ENCODE results near the gene POU3F3. TPM values are rescaled to one million over a fixed set of nuclear protein-coding genes. Genes with fewer than 3 reads are reported as not detected.

Gene POU3F3
- total RNA-seq, 1 experiment from 2014 or later = not detected

DNA sequence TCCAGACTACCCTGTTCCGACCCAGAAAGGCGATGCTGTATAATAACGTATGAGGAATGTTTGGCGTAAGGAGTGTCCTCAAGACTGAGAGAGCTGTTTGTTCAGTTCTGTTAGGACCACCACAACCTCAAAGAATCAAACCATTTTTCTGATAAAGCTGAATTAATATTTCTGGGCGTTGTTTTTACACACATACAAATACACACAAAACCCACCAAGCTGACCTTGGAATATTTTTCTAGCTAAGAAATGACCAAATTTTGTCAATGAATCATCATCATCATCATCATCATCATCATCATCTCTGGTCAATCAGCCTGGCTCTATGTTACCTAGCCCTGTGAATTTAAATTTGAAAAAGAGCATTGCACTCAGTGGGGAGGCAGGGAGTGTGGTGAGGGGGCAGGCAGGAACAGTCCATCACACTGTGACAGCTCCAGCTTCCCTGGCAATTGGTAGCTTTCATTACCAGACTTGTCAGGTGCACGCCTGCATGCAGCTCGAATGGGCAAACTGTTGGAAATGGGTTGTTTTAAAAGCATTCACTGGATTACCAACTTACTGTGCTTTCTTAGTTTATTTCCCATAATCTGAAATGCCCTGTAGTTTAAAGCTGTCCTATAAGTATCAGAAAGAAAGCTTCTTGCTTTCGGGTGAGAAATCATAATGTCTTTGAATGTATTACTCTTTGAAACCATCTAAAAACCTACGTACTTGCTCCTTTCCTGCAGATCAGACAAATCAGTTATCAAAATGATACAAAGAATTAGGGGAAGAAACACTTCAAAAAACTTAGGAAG is 6.9 kb upstream of the POU3F3 start:
- no peak for DNase-seq (ENCODE audit: low read depth)

DNA sequence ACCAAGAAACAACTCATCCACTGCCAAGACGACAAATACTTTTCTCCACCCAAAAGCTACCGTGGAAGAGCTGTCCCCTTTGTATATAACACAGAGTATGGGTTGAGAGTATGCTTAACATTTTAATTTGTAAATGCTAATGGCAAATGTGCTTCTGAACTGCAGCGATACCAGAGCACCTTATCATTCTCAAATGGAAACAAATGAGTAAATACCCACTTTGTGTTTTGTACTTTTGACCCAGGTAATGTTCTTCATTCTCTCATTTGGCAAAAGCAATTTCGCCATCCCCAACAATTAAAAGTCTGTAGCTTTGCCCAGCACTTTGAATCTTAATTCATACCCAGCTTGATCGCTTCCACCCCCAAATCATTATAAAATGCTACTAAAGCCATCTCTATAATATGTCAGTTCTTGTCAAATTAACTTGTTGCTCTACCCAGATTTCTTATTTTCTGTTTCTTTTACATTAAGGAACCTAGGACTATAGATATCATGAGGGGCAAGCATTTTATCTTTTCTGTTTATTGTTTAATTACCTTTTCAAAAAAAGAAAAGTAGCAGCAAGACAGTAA is 6.2 kb upstream of the POU3F3 start:
- DNase-seq (ENCODE audit: low read depth) = no peak

DNA sequence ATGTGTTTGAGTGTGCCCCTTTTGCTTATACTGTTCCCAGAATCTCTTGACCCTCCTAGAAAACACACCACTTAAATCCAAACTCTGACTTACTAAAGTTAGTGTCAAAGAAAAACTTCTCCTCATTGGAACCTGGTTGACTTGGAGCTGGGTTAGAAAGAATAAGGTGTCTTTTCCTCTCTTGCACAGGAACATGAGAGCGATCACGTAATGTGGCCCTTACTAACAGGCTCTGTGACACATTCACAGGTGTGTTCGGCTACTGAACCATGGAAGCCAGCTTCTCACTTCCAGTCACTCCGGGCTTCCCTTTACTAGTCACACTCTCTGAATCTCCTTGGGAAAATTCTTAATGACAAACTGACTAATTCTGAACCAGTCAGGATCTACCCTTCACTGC is 5.4 kb upstream of the POU3F3 start:
- DNase-seq (ENCODE audit: low read depth) = no peak

DNA sequence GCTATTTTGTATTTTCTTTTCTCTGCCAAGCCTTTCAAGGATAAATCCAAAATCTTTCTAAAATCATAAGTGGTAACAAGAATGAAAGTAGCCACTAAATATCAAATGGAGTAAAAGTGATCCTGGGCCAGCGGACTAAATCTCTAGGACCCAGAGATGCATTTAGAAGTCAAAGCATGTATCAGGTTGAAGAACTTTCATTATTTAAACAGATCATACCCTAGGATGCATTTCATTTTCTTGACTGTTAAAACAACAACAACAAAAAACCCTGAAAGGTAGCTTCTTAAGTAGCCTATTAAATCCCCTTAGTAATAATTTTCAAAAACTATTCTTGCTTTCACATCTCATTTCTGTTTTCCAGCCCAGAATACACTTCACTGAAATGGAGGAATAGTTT is 4.8 kb upstream of the POU3F3 start:
- DNase-seq (ENCODE audit: low read depth) = no peak

DNA sequence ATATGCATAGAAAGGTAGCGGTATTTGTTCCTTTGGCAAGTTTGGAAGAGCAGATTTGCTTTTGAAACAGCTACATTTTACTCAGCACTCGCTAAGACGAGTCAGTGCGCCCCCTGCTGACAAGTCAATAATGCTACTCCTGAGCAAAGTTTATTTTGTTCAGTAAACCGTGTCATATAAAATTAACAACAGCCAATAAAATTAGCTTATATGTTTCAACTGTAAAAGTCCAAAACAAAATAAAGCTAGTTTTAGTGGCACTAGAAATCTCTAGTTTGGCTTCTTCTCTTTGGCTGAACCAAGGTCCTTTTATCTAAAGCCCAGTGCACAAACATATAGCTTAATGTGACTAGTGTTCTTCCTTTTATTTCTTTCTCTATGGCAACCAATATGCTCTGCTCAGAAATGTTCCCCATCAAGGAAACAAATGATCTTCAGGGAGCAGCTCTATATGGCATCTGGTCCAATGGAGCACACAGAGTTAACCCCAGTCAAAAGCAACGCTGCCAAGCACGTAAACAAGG is 4.2 kb upstream of the POU3F3 start:
- no peak for DNase-seq (ENCODE audit: low read depth)

DNA sequence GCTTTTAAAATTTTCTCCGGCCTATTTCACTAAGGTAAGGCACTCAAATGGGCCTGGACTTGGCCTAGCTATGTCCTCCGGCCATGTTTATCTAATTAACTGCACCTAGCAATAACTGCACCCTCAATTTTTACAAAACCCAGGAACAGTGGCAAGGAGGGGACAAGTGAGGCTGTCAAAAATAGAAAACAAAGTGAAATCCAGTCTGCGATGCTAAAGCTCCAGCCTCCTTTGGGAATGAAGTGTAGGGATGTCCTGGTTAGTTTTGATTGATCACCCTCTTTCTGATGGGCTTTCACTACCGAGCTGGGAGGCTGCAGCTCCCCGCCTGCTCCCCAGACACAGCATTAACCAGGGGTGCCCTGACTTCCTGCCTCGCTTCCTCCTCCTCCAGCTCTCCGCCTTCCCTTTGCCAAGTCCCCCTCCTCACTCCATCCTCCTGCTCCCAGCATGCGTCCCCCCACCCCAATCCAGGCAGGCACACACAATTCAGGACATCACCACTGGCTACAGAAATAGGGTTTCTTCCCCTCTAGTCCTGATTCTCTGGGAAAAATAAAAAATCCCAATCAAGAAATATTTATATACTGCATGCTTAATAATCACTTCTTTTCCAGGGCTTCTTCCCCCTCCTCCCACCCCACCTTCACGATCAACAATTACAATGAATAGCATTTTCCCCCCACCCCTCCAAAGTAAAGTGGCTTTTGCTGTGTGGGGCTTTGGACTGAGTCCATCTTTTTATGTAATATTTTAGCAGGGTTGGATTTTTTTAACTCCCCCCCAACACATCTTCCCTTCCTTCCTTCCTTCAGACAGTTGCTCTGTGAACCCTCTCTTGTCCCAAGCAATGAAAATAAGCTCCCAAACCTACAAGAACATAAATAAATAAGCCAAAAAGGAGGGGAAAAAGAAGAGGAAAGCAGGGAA is 3.3 kb upstream of the POU3F3 start:
- no peak for DNase-seq (ENCODE audit: low read depth)

DNA sequence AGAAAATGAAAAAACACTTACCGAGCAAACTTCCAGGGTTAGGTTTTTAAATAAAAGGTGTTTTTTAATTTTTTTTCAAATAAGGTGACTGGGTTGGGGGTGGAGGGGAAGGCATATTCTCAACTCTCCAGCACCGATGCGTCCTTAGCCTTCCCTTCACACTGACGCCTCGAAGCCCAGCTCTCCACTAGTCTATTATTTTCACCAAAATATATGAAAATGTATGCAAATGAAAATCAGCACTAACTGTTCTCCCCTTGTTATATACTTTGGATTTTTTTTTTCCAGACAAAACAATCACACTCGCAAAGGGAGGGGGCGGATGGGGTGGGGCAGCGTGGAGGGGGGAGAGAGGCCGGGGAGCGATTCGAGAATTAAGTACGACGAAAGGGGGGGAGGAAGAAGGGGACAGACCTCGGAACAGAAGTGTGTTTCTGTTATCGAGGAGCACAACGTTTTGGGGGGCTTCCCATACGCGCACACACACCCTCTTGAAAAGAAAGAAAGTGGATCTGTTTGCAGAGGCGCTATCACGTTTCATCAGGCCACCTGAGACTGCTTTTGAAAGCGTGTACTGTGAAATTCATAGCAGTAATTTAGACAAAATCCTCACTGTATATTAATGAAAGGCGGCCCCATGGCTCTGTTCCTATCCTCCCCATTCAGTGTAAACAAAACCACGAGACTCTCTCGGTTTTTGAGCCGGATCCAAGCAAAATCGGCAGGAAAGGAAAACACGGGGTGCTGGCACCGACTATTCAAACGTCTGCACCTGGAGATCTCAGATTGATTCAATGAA is 2.4 kb upstream of the POU3F3 start:
- DNase-seq (ENCODE audit: low read depth) = no peak

DNA sequence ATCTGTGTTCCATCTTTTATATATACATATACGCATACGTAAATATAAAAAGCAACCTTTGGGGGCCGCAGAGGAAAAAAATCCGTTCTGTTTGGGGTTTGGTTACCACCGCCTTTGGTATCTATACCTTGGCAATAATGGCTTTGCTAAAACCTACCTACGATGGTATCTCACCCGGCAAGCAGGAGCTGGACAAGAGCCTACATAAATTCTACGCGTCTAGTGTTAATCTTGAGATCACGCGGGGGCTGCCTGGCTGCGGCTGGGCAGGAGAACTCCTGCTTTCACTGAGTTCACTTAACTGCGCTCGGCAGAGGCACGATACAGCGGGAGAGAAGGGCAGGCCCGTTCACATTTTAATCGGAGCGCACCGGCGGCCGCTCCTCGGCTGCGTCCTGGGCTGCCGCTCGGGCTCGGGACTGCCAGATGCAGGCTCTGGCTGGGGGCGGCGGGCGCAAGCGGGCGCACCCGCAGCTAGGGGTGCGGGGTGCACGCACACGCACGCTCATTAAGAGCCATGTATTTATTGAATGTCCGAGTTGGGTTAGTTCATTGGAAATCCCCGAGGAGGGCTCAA is 1.7 kb upstream of the POU3F3 start:
- DNase-seq (ENCODE audit: low read depth) = no peak

DNA sequence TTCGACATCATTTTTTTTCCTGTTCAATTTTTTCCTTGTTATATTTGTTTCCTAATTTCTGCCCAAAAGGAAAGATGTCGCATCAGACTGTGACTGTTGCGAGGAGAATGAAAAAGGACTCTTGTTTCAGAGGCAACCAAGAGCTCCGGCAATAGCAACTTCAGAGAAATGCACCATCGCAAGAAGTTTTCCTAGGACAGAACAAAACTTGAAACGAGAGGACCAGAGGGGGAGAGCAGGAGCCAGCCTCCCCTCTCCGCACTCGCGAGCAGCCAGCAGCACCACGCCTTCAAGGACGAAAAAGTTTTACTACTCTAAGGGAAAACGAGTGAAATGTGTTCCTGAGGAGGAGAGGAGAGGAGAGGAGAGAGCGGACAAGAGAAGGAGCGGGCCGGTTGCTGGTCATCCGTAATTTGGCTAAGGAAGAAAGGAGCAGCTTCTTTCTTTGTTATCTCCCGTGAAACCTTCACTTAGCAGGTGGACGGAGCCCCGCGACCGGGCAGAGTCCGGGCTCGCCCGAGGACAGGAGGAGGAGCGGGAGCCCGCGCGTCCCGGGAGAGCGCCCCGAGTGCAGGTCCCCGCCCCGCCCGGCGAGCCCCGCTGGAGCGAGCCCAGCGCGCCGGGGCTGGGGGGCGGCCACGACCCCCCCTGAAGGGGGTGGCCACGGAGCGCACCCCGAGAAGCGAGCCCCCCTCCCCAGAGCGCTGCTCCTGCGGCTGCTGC is 744 bp downstream of the POU3F3 start:
- DNase-seq (ENCODE audit: low read depth) = no peak

DNA sequence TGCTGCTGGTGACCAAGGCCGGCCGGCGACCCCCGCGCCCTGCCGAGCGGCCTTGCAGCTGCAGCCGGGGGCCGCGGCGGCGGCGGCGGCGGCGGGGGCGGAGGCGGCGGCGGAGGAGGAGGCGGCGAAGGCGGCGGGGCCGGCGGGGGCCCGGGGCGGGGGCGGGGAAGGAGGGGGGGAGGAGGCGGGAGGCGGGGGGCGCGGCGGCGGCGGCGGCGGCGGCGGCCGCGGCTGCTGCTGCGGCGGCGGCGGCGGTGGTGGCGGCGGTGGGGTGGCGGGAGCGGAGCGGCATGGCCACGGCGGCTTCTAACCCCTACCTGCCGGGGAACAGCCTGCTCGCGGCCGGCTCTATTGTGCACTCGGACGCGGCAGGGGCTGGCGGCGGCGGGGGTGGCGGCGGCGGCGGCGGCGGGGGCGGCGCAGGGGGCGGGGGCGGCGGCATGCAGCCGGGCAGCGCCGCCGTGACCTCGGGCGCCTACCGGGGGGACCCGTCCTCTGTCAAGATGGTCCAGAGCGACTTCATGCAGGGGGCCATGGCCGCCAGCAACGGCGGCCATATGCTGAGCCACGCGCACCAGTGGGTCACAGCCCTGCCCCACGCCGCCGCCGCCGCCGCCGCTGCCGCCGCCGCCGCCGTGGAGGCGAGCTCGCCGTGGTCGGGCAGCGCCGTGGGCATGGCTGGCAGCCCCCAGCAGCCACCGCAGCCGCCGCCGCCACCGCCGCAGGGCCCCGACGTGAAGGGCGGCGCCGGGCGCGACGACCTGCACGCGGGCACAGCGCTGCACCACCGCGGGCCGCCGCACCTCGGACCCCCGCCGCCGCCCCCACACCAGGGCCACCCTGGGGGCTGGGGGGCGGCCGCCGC is 1.5 kb downstream of the POU3F3 start:
- no peak for DNase-seq (ENCODE audit: low read depth)

DNA sequence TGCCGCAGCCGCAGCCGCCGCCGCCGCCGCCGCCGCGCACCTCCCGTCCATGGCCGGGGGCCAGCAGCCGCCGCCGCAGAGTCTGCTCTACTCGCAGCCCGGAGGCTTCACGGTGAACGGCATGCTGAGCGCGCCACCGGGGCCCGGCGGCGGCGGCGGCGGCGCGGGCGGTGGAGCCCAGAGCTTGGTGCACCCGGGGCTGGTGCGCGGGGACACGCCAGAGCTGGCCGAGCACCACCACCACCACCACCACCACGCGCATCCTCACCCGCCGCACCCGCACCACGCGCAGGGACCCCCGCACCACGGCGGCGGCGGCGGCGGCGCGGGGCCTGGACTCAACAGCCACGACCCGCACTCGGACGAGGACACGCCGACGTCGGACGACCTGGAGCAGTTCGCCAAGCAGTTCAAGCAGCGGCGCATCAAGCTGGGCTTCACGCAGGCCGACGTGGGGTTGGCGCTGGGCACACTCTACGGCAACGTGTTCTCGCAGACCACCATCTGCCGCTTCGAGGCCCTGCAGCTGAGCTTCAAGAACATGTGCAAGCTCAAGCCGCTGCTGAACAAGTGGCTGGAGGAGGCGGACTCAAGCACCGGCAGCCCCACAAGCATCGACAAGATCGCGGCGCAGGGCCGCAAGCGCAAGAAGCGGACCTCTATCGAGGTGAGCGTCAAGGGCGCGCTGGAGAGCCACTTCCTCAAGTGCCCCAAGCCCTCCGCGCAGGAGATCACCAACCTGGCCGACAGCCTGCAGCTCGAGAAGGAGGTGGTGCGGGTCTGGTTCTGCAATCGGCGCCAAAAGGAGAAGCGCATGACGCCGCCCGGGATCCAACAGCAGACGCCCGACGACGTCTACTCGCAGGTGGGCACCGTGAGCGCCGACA is 2.4 kb downstream of the POU3F3 start:
- DNase-seq (ENCODE audit: low read depth) = no peak

DNA sequence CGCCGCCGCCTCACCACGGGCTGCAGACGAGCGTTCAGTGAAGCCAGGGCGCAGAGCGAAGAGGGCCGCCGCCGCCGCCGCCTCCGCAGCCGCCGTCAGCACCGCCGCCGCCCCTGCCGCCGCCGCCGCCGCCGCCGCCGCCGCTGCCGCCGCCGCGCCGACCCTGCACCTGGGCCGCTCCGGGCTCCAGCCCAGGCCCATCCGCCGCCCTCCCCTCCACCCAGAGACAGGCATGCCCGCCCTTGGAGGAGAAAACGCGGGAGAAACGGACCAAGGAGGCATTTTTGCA is 3.0 kb downstream of the POU3F3 start:
- no peak for DNase-seq (ENCODE audit: low read depth)

DNA sequence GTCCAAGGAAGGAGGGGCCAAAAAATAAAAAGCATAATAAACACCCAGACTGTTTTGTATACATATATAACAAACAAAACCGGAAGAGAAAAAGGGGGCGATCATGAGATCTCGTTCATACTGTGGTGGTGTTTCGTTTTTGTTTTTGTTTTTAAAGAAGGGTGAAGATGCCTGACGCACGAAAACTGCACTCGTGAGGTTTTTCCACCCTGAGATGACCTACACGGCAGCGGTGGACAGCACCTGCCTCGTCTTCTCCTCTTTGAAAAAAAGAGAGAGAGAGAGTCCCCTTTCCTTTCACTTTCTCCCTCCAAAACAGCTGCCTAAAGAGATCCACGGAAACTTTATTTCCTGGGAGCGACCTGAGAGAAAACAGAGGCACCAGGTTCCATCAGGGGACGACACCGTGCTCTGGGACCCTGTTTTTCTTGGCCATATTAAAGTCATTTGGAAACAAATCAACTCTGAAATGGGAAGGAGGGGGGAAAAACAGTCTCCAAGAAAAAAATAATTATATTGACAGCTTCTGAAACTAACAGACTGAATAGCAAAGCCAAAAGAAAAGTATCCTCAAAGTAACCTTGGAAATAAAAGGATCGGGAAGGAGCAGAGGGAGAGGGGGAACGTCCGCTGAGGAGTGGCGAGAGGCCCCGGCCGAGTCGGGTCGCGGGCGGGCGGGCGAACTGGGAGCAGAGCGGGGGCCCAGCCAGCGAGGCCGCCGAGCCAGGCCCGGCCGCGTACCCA is 3.5 kb downstream of the POU3F3 start:
- DNase-seq (ENCODE audit: low read depth) = no peak

DNA sequence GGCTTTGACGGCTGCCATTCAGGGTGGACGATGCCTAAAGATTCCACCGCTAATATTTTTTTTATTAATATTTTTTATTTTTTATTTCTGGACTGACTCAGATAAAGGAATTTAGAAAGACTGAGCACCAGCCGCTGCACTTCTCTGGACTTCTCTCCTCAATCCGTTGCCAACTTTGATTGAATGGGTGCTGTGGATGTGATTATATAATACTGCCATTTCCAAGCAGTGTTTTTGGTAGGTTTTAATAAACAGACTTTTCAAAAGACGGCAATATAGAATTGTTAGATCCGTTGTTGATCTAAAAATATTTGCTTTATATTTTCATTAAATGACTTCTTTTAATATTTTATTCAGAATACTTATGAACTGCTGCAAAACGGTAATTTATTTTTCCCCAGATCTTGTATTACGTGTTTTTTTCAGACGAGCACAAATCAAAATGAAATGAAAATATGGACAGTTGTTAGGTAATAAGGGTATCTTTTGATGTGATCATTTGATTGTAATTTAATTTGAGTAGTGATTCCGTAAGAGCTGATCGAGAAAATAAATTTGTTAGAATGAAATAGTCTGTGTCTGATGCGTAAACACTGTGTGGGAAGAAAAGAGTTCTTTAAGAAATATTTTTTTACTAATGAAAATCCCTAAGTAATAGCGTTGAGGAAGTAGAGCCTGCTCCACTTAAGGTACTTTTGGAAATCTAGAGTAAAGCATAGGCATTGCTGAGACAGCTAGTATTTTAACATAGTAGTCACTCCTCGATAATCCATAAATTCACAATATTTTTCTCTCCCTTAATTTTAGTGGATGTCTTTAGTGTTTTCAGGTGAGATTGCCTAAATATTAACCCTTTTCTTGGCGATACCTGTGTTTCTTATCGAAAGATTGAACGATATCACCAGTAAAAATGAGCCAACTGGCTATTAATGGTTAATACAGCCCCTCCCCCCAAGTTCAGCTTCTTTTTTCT is 4.4 kb downstream of the POU3F3 start:
- no peak for DNase-seq (ENCODE audit: low read depth)

DNA sequence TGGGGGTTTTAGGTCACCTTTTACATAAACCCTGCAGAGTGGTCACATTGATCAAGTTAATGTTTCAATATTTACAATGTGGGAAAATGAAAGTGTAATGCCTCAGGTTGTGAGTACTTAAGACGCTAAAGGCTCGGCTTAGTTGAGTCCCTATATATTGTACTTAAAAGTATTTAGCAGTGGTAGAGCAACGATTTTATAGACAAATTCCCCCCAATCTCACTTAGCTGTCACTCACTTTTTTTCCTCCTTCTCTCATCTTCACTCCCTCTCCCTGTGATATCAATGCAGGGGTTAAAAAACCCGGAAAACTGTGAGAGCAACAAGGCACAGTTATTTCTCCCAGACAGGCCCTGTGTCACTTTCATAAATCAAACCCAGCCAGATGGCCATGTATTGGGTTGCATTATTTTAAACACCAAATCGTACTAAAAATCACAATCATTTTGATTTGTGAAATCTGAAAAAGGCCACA is 5.4 kb downstream of the POU3F3 start:
- DNase-seq (ENCODE audit: low read depth) = no peak

DNA sequence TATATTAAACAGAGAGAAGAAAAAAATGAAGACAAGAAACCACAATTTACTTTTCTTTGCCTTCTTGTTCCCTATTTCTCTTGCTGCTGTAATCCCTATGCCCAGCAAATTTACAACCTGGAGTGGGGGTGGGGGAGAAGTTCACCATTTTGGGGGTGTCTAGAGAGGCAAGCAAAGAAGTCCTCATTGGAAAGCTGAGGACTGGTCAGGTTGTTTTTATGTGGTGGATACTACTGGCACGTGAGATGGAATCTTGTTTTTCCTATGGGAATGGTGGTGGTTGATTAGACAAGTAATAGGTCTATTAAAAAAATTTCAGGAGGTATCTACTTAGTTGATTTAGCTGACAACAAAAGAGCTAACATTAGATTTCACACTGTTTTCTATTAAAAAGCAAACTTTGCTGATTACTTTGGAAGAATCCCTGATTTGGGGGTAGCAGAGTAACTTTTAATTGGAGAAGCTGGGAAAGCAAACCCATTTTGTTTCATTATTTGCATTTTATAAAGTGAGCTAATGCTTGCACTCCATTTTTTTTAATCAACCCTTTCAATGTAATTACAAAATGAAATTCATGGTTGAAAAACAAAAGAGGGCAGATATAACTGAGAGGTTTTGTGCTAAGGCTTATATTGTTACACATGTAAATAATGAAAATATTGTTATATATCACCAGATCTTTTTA is 6.0 kb downstream of the POU3F3 start:
- no peak for DNase-seq (ENCODE audit: low read depth)

Data from HT1080 (cell line).